ENCODE data around the gene UNC5B.

Gene UNC5B

DNA sequence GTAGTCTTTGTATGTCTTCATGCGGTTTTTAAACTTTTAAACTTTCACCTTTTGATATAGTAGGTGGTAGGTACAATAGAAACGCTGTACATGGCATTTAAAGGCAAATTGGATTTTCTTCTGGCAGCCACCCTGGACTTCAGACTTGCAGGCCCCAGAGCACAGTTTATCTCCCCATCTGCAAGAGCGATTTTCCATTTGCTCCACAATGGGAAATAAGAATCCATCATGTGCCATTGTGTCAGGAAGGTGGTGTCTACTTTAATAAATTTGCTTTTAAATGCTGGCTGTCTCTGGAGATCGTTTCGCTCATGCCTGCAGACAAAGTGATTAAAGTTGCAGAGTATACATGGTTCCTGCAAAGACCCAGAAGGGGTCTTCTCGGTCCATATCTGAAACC, 38.9 kb downstream of the UNC5B start:
- in situ Hi-C loops (cut with HindIII; ENCODE audit: low sequenced_read_pairs) = no loop called here

DNA sequence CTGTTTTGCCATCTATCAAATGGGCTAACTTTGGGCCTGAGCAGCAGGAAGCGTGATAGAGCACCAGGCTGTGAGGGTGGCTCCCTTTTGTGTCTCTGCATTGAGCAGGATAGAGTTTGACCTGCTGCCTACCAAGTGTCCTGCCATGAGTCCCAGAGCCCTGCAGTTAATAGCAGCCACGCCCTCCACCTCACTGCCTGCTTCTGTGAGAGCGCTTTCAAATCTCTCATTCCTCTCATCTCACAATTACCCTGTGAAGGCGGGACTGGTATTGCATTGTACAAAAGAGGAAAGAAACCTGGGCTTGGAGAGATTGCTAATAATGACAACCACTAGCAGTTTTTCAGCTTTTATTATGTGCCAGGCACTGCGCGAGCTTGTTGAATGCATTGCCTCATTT, 39.9 kb downstream of the UNC5B start:
- in situ Hi-C loops (cut with HindIII; ENCODE audit: low sequenced_read_pairs) = no loop called here

DNA sequence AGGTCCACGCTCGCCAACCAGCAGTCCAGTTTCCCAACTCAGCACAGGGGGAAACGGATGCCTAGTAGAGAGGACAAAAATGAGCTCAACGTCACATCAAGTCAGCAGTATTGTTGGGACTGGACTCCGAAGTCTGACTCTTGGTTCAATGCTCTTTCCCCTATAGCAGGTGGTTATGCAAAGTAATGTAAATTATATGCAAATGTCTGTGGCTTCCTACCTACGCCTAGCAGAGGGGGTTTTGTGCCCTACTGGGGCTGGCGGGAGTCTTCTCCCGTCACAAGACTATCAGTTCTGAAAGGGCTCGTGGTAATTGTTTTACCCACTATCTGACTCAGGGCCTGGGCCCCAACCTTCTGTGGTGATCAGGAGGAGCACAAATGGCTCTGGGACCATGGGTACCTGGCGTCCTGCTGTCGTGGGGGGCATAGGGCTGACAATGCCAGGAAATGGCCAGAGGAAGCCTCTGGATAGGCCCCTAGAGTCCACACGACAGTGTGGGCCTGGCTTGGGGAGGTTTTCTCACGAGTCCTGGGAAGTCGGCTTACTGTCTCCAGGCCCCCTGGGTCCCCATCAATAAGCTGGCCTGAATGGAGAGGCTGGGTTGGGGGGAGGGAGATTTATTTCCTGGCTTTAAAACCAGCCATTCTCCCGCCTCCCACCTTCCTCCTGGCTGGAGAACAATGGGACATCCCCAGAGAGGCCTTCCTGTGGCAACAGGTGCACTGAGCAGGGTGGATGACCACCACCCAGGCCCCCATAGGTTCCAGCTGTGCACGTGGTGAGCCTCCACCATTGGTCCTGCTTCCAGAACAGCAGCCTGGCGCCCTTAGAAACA, 41.8 kb downstream of the UNC5B start:
- in situ Hi-C loops (cut with HindIII; ENCODE audit: low sequenced_read_pairs) = no loop called here

DNA sequence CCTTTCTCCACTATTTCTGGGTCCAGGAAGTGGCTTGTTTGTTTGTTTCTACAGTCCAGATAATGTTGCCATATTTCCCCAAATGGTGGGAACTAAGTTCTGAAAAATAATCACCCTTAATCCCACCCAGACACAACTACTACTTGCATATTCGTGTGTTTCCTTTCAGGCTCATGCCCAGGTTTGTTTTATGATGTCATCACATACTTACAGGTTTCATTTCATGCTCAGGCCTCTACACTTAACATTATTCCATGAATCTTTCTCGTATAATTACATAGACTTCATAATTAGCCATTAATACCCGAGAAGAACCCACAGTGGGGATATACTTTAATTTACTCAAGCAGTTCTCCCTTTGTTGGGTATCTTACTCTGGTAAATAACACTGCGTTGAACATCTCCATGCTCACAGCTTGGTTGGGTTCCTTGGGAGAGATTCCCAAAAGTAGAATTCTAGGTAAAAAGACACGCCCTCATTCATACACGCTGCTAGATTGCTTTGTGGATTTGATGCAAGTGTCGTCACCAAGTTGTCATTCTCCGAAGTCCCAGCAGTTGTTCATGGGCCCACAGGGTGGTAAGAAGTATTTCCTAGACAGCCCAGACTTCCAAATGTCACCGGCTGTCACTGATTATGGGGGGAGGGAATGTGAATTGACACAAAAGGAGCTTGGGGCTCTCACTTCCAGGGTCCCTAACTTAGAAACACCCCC, 42.6 kb downstream of the UNC5B start:
- in situ Hi-C loops (cut with HindIII; ENCODE audit: low sequenced_read_pairs) = no loop called here

DNA sequence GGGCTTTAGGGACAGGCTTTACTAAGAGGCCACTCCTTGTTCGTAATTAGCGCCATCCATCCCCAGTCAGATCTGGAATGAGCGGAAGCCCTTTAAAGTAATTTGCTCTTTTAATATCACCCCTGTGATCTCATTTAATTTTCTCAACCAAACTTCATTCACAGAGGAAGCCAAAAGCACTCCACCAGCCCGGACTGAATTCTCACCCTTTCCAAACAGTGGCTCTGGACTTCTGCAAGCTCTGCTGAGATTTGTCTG, 43.1 kb downstream of the UNC5B start:
- in situ Hi-C loops (cut with HindIII; ENCODE audit: low sequenced_read_pairs) = no loop called here

DNA sequence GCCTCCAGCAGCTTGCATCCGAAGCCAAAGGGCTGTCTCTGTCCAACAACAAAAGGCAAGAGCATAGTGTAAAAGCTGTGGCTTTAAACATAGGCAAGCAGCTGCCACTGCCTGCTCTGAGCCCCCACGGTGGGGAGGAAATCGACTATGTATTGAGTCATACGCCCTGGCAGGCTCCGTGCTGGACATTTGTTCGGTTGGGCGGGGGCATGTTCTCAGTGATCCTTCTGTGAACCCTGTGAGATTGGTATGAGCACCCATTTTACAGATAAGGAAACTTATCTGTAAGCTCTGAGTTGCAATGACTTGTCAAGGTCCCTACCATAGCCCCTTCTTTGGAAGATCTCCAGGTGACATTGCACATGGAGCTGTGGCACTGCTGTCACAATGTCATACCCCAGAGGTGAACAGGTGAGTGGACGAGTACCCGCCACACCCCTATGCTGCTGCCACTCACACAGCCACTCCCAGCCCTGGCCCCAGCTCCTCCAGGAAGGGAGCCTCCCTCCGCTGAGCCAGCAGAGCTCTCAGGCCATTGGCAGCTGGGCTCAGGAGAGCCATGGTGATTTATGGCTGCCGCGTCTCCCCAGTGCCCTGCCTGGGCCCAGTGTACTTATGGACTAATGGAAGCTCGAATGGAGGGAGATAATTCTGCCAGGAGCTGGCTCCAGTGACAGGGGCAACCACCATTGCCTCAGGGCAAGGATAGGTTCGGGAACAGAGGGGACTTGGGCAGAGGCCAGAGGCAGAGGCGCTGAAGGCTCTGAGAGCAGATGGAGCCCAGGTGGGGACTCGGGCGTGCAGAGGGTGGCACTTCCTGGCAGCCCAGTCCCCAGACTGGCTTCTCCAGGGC, 43.7 kb downstream of the UNC5B start:
- in situ Hi-C loops (cut with HindIII; ENCODE audit: low sequenced_read_pairs) = no loop called here

DNA sequence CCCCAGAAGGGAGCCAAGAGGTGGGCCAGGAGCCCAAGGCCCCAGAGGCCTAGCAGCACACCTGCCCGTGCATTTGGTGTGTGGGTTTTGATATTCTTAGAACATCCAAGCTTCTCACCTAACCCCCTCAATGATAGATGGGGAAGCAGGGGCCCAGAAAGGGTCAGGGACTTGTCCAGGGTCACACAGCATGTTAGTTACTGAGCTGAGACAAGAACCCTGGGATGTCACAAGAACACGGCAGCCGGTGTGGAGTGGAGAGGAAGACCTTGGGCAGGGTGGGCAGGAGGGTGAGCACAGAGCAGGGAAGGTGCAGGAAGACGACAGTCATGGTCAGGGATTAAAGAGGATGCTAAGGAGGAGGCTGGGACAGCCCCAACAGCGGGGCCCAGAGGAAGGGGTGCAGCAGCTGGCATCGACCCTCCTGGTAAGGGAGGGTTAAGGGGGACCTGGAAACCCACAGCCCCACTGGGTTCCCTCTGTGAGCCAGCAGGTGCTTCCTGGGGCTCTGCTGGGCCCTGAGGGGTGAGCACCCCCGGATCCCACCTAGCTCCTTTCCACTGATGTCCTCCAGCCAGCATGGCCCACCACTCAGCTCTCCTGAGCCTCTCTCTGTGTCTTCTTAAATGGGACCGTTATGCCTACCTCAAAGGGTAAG, 44.4 kb downstream of the UNC5B start:
- in situ Hi-C loops (cut with HindIII; ENCODE audit: low sequenced_read_pairs) = no loop called here

DNA sequence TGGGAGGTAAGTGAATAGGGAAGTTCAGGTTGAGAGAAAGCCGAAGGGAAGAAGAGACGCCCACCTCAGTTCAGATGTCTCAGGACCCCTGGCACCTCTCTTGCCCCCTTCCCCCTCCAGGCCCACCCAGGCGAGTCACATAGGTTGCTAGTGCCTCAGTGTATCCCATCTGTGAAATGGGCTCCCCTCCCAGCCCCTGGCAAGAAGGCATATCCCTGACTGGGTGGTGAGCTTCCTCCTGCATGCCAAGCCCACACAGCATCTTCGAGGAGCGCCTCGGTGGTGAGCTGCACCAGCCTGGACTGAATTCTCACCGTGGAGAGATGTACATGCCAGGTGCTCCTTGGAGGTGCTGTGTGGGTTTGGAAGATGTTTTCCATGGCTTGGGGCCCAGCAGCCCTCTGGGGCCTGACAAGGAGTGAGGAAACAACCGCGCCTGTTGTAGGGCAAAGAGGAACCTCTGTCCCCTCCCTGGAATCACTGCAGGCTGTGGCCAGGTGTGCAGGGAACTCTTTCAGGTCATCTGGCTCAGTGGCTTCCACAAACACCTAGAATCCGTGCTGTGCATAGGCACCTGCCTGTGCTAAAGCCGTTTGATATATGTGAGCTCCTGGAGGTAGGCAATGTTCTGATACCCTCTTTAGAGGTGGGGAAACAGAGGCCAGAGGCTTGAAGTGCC, 45.1 kb downstream of the UNC5B start:
- in situ Hi-C loops (cut with HindIII; ENCODE audit: low sequenced_read_pairs) = no loop called here

DNA sequence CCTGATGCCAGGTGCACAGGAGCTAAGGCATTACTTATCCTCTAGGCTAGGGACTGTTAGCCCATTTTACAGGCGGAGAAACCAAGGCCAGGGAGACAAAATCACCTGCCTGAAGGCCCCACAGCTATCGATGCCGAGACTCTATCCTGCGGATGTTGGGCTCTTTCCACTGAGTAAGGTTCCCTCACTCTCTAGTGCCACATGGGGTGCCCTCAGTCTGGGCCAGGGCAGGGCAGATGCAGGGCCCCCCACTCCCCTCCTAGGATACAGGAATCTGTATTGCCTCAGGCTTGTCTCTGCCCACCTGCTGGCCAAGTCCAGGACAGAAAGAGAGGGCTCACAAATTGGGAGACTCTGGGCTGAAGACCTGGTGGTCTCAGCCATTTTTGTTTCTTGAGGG, 45.7 kb downstream of the UNC5B start:
- in situ Hi-C loops (cut with HindIII; ENCODE audit: low sequenced_read_pairs) = no loop called here

DNA sequence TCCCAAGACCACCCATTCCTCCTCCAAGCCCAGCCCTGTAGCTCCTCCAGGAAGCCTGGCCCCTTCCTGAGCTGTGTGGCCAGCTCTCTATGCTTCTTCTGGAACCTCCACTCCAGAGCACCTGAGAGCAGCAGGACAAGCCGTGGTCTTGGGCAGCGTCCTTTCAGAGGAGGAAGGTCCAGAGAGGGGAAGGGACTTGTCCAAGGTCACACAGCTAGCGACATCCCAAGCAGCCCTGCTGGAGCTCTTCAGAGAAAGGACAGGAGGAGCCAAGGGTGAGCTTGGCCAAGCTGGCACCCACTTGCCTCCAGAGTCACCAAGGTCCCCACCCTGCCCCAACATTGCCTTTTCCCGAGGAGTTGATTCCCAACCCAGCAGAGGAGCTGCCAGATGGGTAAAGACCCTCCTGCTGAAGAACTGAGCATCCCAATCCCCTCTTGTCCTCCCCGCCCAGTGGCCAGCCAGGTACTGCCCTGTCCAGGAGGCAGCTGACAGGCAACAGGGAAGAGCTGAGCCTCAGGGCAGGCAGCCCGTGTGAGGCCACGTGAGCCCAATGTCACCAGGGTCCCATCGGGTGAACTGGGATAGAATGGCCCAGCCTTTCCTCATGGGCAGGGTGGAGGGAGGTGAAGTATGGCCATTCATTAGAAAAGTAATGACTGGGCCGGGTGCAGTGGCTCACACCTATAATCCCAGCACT, 46.2 kb downstream of the UNC5B start:
- in situ Hi-C loops (cut with HindIII; ENCODE audit: low sequenced_read_pairs) = no loop called here

DNA sequence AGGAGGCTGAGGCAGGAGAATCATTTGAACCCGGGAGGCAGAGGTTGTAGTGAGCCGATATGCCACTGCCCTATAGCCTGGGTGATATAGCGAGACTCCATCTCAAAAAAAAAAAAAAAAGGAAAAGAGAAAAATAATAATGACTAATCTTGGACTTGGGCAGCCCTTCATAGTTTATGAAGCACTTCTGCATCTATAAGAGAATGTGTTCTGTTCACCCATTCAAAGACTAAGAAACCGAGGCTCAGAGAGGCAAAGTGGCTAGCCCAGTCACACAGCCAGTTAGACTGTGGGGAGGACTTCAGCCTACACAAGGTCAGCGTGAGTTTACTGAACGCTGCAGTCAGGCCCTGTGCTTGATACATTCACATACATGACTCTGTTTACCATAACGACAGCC, 46.9 kb downstream of the UNC5B start:
- in situ Hi-C loops (cut with HindIII; ENCODE audit: low sequenced_read_pairs) = no loop called here

DNA sequence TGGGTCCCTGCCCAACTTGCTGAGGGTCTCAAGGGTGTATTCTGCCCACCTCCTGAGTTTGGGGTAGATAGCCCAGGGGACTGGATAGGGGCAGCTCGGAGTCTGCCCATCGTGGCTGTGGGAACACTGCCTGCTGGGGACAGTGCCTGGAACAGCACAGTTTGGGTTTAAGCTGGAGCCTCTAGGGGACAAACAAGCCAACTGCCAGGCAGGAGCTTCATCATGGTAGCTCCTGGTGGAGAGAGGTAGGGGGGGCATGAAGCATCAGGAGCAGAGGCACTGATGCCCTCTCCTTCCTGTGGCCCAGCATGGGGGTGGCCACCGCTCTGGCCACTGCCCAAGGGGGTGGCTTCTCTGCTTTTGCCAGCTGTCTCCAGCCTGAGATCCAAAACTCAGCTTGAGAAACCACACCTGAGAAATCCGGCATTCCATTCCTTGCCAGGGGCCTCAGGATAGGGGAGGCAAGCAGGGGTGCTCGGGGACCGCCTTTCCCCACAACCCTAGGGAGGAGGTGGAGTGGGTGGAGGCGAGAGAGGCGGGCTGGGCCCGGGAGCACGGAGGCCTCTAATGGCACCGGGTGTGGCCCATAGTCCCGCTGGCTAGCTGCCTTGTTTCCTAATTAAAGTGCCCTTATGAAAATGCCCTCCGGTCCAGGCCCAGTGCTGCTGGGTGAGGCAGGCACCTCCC, 47.6 kb downstream of the UNC5B start:
- in situ Hi-C loops (cut with HindIII; ENCODE audit: low sequenced_read_pairs) = no loop called here

DNA sequence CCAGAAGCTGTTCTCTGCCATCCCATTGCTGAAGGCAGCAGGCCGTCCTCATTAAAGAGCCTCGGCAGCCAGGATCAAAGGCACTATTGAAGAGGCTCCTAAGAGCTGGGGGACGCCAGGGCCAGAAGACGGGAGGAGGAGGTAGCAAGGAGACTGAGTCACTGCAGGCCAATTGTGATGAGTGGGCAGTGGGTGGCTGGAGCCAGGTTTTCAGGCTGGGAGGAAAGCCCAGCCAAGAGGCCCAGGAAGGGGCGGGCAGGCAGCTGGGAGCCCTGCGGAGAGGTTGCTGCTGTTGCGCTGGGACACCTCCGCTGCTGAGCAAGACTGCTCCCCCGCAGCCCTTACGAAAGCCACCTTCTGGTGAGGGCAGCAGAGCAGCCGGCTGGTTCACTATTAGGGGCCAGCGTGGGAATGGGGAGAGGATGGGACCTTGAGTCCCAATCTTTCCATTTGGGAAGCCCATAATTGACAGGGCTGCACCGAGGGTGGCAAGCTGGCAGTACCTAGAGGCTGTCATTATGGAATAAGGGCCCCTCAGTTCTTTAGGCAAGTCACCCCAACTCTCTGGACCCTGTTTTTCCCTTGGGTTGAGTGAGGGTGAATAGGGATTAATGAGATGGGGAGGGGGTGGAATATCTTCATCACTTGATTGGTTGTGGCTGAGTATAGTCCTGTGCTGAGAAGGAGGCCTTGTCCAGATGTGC, 48.4 kb downstream of the UNC5B start:
- in situ Hi-C loops (cut with HindIII; ENCODE audit: low sequenced_read_pairs) = no loop called here

DNA sequence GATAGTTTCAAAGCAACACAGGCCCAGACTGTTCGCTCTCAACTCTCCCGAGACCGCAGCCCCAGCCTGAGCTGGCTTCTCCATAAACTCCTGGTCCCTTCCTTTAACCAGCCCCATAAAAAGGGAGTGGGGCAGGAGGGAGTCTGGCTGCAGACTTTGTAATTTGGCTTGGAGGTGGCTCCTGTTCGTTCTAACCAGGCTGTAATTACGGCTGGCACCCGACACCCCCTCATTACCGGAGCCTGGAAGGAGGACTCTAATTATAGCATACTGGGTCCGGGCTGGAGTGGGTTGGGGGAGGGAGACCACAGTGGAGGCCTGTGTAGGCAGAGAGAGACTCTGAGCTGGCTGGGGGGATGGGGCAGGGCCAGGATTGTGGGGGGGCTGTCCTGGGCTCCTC, 49.7 kb downstream of the UNC5B start:
- in situ Hi-C loops (cut with HindIII; ENCODE audit: low sequenced_read_pairs) = no loop called here

DNA sequence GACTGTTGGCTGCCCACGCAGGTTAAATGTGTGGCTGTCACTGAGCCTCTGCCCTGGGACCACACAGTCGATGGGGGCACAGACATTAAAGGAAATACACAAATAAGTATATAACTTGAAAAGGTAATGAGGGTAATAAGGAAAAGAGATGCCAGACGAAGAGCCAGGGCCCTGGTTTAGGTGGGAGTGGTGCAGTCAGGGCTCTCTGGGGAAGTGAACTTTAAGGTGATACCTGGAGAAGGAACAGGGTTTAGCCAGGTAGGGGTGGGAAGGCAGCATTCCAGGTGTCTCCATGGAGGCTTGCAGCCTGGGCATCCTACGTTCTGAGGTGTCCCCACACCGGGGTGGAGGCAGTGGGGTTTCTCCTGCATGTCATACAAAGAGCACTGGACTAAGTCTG, 50.4 kb downstream of the UNC5B start:
- in situ Hi-C loops (cut with HindIII; ENCODE audit: low sequenced_read_pairs) = no loop called here

DNA sequence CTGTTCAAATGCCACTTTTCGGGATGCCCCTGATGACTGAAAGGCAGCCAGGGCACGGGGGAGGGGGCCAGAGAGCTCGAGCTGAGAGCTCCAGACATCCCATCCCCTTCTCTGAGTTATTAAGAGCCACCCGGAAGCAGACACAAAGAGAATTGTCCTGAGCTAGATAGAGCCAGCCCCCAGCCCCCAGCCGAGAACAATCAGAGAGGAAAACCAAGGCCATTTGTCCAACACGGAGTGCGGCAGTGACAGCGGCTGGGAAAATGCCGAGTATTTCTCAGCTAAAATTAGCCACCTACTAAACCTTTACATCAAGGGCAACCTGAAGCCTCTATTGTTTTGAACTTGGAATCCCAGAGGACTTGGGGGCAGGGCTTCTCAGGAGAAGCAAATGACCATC, 51.0 kb downstream of the UNC5B start:
- in situ Hi-C loops (cut with HindIII; ENCODE audit: low sequenced_read_pairs) = no loop called here

DNA sequence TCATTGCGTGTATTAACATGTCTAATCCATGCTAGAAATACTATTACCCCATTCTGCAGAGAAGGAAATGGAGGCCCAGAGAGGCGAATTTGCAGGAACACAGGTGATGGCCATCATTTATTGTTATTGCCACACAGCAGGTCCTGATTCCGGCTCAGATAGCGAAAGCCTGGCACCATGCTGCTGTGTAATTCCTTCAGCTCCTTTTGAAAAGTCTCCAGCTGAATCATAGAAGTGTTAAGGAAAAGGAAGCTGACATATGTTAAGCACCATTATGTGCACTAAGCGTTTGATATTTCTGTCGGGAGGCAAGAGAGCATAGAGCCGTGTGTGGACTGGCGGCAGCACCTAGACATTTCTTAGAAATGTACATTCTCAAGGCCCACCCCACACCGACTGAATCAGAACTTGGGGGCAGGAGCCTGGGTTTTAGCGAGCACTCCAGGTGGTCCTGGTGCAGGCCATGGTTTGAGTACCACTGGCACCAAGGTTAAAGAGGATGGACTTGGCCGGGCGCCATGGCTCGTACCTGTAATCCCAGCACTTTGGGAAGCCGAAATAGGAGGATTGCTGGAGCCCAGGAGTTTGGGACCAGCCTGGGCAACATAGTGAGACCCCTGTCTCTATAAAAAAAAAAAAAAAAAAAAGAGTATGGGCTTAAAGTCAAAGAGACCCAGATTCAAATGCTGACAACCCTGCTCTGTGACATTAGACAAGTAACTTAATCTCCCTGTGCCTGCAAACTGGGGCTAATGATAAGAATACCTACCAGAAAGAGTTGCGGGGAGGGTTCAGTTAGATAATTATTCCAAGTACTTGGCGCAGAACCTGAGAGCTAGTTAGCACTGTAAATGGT, 52.2 kb downstream of the UNC5B start:
- in situ Hi-C loops (cut with HindIII; ENCODE audit: low sequenced_read_pairs) = loop anchor here (5.0 kb wide), 1 partner anchor 32 kb away; no protein-coding TSS in a partner anchor

DNA sequence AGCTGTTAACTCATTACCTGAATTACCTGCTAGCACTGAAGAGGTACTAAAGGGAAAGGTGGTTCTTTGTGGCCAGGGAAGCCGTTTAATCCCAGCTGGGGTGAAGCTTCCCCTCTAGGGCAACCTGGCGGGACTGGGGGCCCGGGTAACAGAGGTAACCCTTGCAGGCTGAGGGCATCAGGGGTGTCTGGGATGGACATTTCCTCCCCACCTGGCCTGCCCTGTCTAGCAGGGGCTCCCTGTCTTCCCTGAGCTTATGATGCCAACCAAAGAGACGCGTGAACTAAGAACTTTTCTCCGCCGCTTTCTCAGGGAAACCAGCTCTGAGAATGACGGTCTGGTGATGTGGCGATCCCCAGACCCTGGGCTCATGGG, 52.8 kb downstream of the UNC5B start:
- in situ Hi-C loops (cut with HindIII; ENCODE audit: low sequenced_read_pairs) = loop anchor here (5.0 kb wide), 1 partner anchor 33 kb away; no protein-coding TSS in a partner anchor

All from endothelial cell of hepatic sinusoid (primary cell).